ENCODE data around the gene ANKLE1. TPM values are rescaled to one million over a fixed set of nuclear protein-coding genes. Genes with fewer than 3 reads are reported as not detected.

Gene ANKLE1
- total and polyA plus RNA-seq, 2 donors (not counting 3 experiments of a cell fraction or from before 2014, with no cell fraction given) = 1.9 to 3.1 TPM

GRCh38 chr19:17300992-17301619, 19.4 kb downstream of the ANKLE1 start:
- Histone ChIP-seq H3K4me3 (replicated peaks in 1 of 3; ENCODE audit: insufficient read depth in 1 of 3, low read depth in 1 of 3, low read length in 3 of 3) (no peak overlapping the region), H3K79me2 (ENCODE audit: control insufficient read depth, insufficient read depth, low read length) (no peaks in the 10 kb centered on the region), H3K27me3 (ENCODE audit: control insufficient read depth in 2 of 2, insufficient read depth in 2 of 2, low read length in 2 of 2) (no peaks in the 10 kb centered on the region), H3K9ac (replicated peaks; ENCODE audit: extremely low read depth, insufficient read depth, low read length) (no peak overlapping the region), H3K27ac (ENCODE audit: insufficient read depth, low read depth, low read length) (no peak overlapping the region), H3K9me1 (replicated peaks; ENCODE audit: control insufficient read depth, extremely low read depth, insufficient read depth, low read length) (no peaks in the 10 kb centered on the region), H4K20me1 (replicated peaks; ENCODE audit: control insufficient read depth, extremely low read depth, insufficient read depth, low read length) (no peaks in the 10 kb centered on the region), H3K9me3 (replicated peaks; ENCODE audit: control insufficient read depth, insufficient read depth, low read length) (no peaks in the 10 kb centered on the region), H3K36me3 (ENCODE audit: control insufficient read depth in 2 of 2, extremely low read depth in 1 of 2, insufficient read depth in 2 of 2, low read length in 2 of 2) (no peaks in the 10 kb centered on the region), H2AFZ (ENCODE audit: low read depth, low read length) (no peak overlapping the region), H3K4me1 (ENCODE audit: control insufficient read depth, extremely low read depth, insufficient read depth, low read length) (peaks cover 5% of the 10 kb centered on the region), H3K4me2 (ENCODE audit: insufficient read depth, low read length) (no peak overlapping the region)
- TF ChIP-seq POLR2AphosphoS5 (IDR thresholded peaks at IDR 0.05; ENCODE audit: insufficient read depth, low read depth, low read length) (no peak), JUN (IDR thresholded peaks at IDR 0.05; ENCODE audit: borderline replicate concordance, insufficient read depth, insufficient read length, low read depth) (no peak), EZH2 (IDR thresholded peaks at IDR 0.05; ENCODE audit: borderline replicate concordance, low read depth, low read length, severe bottlenecking) (no peak), FOS (IDR thresholded peaks at IDR 0.05; ENCODE audit: borderline replicate concordance, insufficient read depth, low read length) (no peak), MAX (IDR thresholded peaks at IDR 0.05; ENCODE audit: insufficient read depth, insufficient read length) (no peak), MYC (IDR thresholded peaks at IDR 0.05; ENCODE audit: low read depth, low read length) (no peak), POLR2A (IDR thresholded peaks at IDR 0.05; ENCODE audit: low read depth, low read length) (no peak), CTCF (IDR thresholded peaks at IDR 0.05; ENCODE audit: extremely low read depth in 1 of 2, insufficient read depth in 1 of 2, low read depth in 1 of 2, low read length in 2 of 2) (no peak), GATA2 (IDR thresholded peaks at IDR 0.05; ENCODE audit: insufficient read depth, insufficient read length, low read depth, low read length) (no peak)
- DNase-seq (ENCODE audit: low read depth, low spot score) (no peak), FAIRE-seq (no peak)
- dilution Hi-C loops (cut with MboI; ENCODE audit: extremely low pct_ligation_motif_present, low sequenced_read_pairs) = no loop called here
- CTCF ChIA-PET = no interaction called here
- no TSS peak for BruUV-seq (replicated peaks)
- intact Hi-C loops (cut with micrococcal nuclease) = no loop called here
- POLR2A ChIA-PET = no interaction called here
